Progenitor cell of endocrine pancreas (in vitro differentiated cells): ENCODE measurements around the gene CCDC146. TPM values are rescaled to one million over a fixed set of nuclear protein-coding genes. Genes with fewer than 3 reads are reported as not detected.

Experiments
- DNase-seq: peaks from one replicate; pipeline ENCODE4 v3.0.0; 2021; ENCODE audit warnings: low spot score; ENCODE audit not compliant: unreplicated experiment
- H3K27ac Mint-ChIP-seq: 2 replicates; pipeline ENCODE4 v1.8.0; 2021; ENCODE audit warnings: mild to moderate bottlenecking, moderate library complexity, mixed read lengths
- H3K27me3 Mint-ChIP-seq: 2 replicates; pipeline ENCODE4 v1.8.0; 2021; ENCODE audit warnings: mixed read lengths
- H3K36me3 Mint-ChIP-seq: 2 replicates; pipeline ENCODE4 v1.8.0; 2022; ENCODE audit warnings: mixed read lengths; ENCODE audit not compliant: insufficient read depth
- H3K4me1 Mint-ChIP-seq: 2 replicates; pipeline ENCODE4 v1.8.0; 2021; ENCODE audit warnings: low read depth, mixed read lengths
- H3K4me3 Mint-ChIP-seq: 2 replicates; pipeline ENCODE4 v1.8.0; 2021; ENCODE audit warnings: low read depth, mild to moderate bottlenecking, moderate library complexity, mixed read lengths
- H3K9me3 Mint-ChIP-seq: 2 replicates; pipeline ENCODE4 v1.8.0; 2021; ENCODE audit warnings: low read depth, mixed read lengths
- total RNA-seq: library from RNA; stranded (reverse); gene quantifications from 2 replicates; pipeline ENCODE4 v1.2.1, GENCODE V29; 2021
- TF ChIP-seq, protein P1 (sequence below): fragments of 200-600 bp; sonication (generic); IDR thresholded peaks from one replicate; pipeline ENCODE4 v1.5.0; 2021; ENCODE audit warnings: antibody characterized with exemption, mild to moderate bottlenecking; ENCODE audit not compliant: unreplicated experiment

Gene CCDC146
- total RNA-seq, 1 donor from 2014 or later: 14.8 TPM

DNA sequence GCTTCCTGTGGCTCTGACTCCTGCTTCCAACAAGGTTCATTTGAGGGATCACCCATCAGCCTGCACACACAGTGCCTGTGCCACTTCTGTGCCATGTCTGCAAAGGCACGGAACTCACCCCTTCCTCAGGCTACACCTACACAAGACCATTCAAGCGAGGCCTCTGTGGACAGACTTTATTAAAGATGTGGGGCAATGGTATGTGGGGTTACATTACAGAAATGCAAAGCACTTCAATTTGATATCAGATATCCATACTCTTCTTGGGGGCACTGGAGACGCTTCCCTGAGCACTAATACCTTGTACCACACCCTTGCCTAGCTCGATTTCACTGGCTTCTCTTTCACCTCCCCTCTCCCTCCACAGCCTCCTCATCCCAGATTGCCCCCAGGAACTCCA, 161.6 kb downstream of the CCDC146 start:
- peaks cover 10% of the 10 kb centered on the region for H3K36me3 Mint-ChIP-seq
- H3K9me3 Mint-ChIP-seq: no peaks in the 10 kb centered on the region
- TF ChIP-seq, protein P1, sequence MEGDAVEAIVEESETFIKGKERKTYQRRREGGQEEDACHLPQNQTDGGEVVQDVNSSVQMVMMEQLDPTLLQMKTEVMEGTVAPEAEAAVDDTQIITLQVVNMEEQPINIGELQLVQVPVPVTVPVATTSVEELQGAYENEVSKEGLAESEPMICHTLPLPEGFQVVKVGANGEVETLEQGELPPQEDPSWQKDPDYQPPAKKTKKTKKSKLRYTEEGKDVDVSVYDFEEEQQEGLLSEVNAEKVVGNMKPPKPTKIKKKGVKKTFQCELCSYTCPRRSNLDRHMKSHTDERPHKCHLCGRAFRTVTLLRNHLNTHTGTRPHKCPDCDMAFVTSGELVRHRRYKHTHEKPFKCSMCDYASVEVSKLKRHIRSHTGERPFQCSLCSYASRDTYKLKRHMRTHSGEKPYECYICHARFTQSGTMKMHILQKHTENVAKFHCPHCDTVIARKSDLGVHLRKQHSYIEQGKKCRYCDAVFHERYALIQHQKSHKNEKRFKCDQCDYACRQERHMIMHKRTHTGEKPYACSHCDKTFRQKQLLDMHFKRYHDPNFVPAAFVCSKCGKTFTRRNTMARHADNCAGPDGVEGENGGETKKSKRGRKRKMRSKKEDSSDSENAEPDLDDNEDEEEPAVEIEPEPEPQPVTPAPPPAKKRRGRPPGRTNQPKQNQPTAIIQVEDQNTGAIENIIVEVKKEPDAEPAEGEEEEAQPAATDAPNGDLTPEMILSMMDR: no peak
- H3K27ac Mint-ChIP-seq: no peak overlapping the region
- H3K4me1 Mint-ChIP-seq: peaks cover 3% of the 10 kb centered on the region
- no peaks in the 10 kb centered on the region for H3K27me3 Mint-ChIP-seq
- no peak overlapping the region for H3K4me3 Mint-ChIP-seq
- DNase-seq: no peak

DNA sequence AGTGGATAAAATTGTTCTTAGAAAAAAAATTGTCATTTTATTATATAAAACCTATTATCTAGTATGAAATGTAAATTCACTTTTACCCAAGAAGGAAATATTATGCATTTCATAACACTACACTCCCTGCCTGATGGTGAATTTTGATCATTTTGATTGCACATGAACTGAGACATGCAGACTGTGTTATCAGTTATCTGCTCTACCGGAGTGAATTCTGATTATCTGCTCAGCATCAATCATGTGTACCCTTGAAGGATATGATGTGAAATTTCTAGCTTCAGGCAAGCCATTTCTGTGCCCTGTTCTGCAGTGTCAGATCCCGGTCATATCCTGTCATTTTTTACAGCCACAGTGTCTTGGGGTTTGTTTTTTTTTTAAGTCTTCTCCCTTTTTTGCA, 162.2 kb downstream of the CCDC146 start:
- TF ChIP-seq, protein P1: no peak
- peaks cover 3% of the 10 kb centered on the region for H3K4me1 Mint-ChIP-seq
- DNase-seq: no peak
- no peaks in the 10 kb centered on the region for H3K27me3 Mint-ChIP-seq
- H3K9me3 Mint-ChIP-seq: no peaks in the 10 kb centered on the region
- H3K36me3 Mint-ChIP-seq: peaks cover 15% of the 10 kb centered on the region
- H3K4me3 Mint-ChIP-seq: no peak overlapping the region
- no peak overlapping the region for H3K27ac Mint-ChIP-seq

DNA sequence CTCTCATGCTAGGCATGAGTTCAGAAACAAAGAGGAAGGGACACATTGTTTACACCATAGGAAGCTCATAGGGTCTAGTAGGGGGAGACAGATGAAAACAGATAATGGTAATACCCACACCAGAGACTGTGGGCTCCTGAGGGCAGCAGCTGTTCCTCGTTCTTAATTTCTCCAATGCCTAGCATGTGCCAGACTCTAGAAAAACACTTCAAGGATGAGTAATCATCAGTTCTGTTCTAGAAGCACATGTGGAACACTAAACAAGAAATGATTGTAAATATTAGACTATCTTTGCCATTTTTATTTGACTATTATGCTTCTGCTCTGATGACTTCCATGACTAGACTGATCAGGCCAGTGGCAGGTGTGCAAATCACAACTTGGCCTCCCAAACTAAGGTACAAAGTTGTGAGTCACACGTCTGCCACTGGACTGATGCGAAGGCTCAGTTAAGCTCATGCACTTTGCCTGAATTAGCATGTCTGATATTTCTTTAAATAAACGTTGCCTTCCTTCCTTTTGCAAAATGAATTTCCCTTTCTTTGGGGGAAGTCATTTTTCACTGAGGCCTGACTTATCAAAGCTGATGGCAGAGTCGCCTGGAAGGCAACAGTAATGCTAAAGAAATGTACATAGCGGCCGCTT, 166.4 kb downstream of the CCDC146 start:
- Mint-ChIP-seq H3K9me3 (no peaks in the 10 kb centered on the region), H3K4me3 (no peak overlapping the region), H3K4me1 (no peaks in the 10 kb centered on the region), H3K36me3 (peaks cover 15% of the 10 kb centered on the region), H3K27me3 (no peaks in the 10 kb centered on the region), H3K27ac (no peak overlapping the region)
- no peak for DNase-seq
- TF ChIP-seq, protein P1: no peak

GRCh38 chr7:77289387-77289786, 167.0 kb downstream of the CCDC146 start:
- H3K4me1 Mint-ChIP-seq: no peaks in the 10 kb centered on the region
- DNase-seq: no peak
- no peaks in the 10 kb centered on the region for H3K27me3 Mint-ChIP-seq
- TF ChIP-seq, protein P1: no peak
- H3K9me3 Mint-ChIP-seq: no peaks in the 10 kb centered on the region
- H3K27ac Mint-ChIP-seq: no peak overlapping the region
- H3K4me3 Mint-ChIP-seq: no peak overlapping the region
- peaks cover 15% of the 10 kb centered on the region for H3K36me3 Mint-ChIP-seq

DNA sequence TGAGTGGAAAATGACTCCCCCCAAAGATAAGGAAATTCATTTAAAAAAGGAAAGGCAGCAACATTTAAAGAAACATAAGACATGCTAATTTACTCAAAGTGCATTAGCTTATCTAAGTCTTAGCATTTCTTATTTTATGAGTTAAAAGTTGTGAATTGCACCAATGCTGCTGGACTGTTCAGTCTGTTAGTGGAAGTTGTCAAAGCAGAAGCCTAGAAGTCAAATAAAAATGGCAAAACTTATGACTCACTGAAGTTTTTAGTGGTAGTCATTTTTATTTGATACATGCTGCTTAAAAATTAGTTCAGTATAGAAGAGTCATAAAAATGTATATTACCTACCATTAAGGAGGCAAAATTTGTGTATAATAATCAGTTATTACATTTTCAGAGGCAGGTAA, 168.0 kb downstream of the CCDC146 start:
- Mint-ChIP-seq H3K27me3 (no peaks in the 10 kb centered on the region), H3K27ac (no peak overlapping the region), H3K4me3 (no peak overlapping the region), H3K36me3 (peaks cover 15% of the 10 kb centered on the region), H3K9me3 (peaks cover under 1% of the 10 kb centered on the region), H3K4me1 (no peaks in the 10 kb centered on the region)
- DNase-seq: no peak
- TF ChIP-seq, protein P1: no peak
